Measurements from ENCODE around the gene SLC22A2.
"Not testable (repeated sequence)": the region's sequence is repeated elsewhere in the genome, so short reads cannot be mapped to it uniquely, and the experiment has no call there.

The SLC22A2 gene

DNA sequence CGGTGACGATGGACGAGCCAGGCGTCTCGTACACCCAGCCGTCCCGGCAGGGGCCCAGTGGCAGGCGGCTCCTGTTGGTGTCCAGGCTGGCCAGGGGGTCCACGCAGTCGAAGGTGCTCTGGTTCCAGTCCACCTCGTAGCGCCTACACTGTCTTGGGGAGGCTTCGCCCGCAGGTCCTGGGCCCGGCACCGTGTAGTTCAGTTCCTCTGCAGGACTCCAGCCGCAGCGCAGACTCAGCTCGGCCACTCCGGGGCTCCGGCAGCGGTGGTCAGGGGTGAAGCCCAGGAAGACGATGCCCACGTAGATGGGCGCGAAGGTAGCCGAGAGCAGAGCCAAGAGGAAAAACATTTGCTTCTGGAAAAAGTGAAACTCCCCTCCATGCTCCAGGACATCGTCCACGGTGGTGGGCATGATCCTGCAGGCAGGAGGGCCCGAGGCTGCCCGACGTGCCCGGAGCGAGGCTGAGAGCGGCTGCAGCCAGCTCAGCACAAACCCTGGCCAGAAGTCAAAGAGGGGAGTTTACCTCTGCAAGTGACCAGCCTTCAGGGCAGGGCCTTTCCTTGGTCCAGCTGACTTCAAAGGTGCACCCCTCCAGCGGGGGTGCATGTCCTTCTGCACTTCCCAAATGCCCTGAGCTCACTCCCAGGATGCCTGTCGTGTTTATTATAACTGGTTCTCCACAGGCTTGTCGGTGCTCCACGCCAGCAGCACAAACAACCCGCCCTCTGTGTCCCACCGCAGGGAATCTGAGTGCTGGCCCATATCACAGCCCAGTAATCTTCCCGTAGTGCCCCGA, at the start of gene SLC22A2:
TSS of gene SLC22A2 (minus strand) at position 476 of the 797 bp plus-strand sequence. CDS start at position 412, 64 bp downstream.
- no peak for DNase-seq

DNA sequence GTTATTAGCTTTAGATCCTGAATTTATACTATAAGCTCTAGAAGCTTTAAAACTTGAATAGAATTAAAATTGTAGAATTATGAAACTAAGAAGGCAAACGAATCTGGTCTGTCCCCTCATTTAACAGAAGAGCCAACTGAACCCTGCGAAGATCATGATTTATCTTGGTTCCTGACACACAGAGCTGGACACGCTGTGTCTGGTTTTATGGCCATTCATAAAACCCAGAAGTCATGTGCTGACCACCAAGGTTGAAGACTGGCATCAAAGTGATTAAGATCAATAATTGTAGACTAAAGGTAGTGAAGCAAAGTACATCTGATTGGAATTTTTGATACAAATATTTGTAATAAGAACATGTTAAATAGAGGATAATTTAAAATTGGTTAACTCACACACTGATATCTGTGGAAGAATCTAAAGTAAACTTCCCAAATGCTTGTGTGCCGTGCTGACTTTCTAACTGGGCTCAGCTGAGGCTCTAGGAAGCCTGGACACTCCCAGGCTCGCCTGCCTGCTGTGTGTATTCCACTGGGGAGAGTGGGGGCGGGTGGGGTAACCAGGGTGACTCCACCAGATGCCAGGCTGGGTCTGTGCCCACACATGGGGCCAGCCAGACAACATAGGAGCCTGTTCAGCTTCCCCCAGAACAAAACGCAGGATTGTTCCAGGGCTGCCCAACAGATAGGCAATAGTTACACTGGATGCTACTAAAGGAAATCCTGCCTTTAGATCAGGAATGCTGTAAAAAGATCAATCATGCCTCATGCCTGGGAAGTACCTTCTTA, 47.5 kb upstream of the SLC22A2 start:
- no peak for DNase-seq

DNA sequence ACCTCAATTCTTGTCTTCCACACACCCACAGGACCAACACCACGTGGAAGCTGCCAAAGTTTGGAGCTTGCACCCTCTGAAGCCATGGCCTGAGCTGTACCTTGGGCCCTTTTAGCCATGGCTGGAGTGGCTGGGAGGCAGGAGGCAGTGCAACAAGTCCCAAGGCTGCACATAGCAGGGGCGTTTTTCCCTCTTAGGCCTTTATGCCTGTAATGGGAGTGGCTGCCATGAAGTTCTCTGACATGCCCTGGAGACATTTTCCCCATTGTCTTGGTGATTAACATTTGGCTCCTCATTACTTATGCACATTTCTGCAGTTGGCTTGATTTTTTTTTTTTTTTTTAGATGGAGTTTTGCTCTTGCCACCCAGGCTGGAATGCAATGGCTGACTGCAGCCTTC, 45.2 kb upstream of the SLC22A2 start:
- no peak for DNase-seq

DNA sequence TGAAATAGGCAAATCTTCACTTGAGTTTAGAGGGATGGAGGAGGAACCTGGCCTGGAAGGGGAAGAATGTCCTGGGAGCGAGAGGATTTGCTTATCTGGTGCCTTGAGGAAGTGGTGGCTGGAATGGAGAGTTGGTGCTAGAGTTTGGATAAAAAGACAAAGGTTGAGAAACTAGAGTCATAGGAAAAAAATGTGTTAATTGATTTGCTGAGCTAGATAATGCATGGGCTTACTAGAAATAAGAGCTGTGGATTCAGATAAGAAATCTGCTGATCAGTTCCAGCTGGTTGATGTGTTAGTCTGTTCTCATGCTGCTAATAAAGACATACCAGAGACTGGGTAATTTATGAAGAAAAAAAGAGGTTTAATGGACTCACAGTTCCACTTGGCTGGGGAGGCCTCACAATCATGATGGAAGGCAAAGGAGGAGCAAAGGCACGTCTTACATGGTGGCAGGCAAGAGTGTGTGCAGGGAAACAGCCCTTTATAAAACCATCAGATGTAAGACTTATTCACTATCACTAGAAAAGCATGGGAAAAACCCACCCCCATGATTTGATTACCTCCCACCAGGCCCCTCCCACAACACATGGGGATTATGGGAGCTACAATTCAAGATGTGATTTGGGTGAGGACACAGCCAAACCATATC, 43.9 kb upstream of the SLC22A2 start:
- DNase-seq, result not testable (repeated sequence)

DNA sequence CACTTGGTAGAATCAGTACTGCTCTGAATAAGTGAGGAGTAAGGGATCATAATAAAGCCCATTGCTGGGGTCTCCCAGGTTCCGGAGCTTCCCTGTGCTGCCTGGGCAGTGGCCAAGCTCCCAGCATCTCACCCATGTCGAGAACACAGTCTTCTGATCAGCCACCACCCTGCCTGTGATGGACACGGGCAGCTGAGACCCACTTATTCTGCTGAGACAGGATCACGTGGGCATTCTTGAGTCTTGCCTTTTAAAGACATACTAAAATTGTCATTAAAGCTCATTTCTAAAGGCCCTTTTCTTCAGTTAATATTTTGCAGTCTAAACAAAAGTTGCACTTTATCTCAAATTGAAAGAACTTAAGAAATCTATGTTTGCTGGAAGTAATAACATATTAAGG, 42.7 kb upstream of the SLC22A2 start:
- DNase-seq, result no peak

DNA sequence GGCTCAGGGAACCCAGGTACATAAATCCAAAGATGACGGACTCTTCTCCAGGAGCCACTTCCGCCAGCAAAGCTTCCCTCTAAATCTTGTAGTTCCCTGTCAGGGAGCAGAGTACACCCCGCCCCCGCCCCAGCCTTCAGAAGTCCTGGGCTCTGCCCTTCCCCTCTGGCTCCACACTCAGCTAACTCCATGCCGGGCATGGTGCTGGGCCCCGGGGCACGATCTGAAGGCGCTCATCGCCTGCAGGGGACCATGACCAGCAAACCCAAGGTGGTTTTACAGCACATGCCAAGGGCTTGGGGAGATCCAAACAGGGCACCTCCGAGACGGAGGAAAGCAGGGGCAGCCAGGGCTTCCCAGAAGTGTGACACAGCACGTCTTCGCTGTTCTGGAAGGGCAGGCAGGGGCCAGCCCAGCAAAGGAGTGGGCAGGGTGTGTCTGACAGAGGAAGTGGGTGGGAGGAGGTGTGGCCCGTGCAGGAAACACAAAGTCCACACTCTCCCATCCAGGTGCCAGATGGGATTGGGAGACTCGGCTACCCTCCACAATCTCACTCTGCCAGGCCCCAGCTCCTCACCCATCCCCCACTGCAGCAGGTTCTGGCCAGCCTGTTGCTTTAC, 41.6 kb upstream of the SLC22A2 start:
- DNase-seq, result no peak

DNA sequence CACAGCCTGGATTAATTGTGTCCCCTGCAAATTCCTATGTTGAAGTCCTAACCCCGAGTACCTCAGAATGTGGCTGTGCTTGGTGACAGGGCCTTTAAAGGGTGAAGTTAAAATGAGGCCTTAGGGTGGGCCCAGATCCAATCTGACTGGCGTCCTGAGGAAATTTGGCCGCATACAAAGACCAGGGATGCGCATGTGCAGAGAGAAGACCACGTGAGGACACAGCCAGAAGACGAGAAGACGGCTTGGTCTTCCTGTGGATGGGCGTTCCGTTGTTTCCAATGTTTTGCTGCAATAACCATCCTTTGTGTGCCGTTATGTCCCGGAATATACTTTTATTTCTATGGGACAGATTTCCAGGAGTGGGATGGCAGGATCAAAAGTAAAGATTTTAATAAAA, 40.9 kb upstream of the SLC22A2 start:
- DNase-seq, result no peak

DNA sequence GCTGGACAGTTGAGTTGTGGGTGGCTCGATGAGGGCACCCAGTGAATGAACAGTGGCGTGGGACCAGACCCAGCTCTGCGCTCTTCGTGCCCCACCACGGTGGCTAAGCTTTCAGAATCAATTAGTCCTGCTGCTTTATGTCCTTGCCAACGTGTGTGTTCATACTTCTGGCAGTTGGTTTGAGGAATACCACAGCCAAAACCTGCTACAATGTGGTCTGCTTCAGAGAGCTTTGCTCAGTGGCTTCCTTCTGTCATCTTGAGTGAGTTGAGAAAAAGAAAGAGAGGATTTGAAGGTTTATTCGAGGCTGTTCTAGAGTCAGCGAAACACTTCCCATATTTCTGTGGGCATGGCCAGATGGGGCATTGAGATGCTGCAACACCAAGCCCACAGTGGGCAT, 39.5 kb upstream of the SLC22A2 start:
- DNase-seq, result no peak

DNA sequence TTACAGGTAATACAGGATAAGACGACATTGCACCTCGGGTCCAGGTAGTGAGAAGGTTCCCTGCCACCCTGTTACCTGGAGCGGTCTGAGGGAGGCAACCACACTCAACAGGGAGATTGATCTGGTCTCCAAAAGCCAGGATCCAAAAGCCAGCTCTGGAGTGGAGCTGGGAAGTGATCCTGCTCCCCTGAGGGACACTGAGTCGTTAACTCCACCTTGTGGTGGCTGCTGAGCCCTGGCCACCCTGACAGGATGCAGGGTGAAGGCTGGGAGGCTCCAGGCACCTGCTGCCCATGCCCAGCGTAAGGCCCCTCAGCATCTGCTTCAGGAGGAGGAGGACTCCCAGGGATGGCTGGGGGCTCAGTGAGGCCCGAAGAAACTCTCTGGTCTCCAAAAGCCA, 38.7 kb upstream of the SLC22A2 start:
- no peak for DNase-seq

DNA sequence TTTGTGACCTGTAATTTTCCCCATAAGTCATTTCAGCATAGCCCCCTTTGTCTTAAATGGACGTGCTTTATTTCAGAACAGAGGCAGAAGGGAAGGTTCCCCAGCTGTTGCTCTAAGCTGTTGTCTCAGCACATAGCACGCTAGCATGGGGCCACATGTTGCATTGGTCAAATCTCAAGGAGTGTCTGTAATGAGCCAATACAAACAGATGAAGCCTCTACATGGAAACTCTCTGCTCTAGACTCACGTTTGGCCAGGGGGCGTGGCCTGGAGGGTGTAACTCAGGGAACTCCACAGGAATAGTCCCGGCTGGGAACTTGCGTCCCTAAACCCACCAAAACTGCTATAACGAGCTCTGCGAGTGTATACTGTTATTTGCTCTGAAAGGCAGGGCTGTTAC, 35.2 kb upstream of the SLC22A2 start:
- no peak for DNase-seq

DNA sequence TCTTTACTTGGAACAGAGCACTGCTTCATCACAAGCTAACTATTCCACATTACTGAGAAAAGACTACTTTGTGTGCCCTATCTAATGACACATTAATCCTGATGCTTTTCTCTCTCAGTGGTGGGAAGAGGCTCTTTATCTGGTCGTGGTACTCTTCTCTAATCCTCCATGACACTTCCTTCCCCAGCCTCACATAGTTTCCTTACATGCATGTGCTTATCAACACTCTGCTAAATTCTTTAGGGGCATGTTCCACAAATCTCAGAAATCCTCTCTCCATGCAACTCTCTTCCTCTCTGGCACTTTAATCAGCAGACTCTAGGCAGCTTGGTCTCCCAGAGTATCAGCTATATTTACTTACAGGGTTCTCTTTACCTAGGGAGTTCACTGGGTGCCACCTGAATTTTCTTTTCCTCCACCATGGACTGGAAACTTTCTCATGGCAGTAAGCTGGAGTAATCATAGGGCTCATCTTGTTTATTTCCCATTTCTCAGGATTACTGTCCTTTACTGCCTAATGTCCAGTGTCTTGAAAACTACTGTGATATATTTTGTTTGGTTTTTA, 27.0 kb upstream of the SLC22A2 start:
- DNase-seq, result no peak

DNA sequence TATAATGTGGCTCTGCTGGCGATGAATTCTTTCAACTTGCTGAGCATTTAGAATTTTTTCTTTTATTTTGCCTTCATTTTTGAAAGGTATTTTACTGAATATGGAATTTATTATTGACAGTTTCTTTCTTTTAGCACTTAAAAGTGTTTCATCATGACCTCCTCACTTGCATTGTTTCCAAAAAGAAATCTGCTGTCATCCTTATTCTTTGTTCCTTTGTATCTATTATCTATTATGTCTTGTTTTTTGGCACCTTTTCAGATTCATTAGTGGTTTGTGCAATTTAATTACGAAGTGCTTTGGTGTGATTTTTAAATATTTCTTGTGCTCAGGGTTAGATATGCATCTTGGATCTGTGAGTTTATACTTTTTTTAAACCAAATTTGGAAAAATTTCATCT, 26.0 kb upstream of the SLC22A2 start:
- DNase-seq, result no peak

DNA sequence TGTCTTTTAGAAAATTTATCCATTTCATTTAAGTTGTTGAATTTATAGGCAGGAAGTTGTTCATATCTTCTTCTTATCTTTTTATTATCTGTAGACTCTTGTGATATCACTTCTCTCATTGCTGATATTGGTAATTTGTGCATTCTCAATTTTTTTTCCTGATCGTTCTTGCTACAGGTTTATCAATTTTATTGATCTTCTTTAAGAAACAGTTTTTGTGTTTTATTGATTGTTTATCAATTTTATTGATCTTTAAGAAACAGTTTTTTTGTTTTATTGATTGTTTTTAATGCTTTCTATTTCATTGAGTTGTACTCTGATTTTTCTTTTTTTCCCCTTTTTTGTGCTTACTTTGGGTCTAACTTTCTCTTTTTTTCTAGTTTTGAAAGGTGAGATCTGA, 23.8 kb upstream of the SLC22A2 start:
- DNase-seq, result no peak

DNA sequence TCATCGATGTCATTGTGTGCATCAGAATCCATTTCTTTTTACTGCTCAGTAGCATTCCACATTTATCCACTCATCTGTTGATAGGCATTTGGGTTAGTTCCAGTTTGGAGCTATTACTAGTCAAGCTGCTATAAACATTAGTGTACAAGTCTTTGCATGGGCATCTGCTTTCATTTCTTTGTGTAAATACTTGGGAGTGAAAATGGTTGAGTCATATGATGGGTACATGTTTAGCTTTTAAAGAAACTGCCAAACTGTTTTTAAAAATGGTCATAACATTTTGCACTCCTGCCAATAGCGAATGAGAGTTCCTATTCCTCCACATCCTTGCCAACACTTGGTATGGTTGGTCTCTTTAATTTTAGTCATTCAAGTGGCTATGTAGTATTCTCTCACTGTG, 21.2 kb upstream of the SLC22A2 start:
- DNase-seq, result no peak

DNA sequence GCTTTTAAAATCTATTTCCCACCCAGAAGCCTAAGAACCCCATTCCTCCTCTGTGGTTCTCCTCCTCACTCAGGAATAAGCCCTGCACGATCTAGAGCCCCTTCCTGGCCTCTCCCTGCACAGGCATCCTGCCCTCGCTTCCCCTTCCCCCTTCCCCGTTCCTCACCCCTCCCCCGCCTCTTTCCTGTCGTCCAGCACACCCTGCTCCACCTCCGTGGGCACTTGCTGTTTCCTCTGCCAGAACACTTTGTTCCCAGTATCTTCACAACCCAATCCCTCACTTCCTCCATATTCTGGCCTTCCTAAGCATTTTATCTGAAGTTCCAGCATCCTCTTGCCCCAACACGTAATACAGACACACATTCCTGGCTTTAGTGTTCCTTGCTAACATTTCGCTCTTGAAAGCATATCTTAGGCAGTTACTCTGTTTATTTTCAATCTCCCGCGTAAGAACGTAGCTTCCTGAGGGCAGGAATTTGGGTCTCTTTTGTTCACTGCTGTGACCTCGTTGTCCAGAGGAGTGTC, 20.2 kb upstream of the SLC22A2 start:
- DNase-seq, result no peak

DNA sequence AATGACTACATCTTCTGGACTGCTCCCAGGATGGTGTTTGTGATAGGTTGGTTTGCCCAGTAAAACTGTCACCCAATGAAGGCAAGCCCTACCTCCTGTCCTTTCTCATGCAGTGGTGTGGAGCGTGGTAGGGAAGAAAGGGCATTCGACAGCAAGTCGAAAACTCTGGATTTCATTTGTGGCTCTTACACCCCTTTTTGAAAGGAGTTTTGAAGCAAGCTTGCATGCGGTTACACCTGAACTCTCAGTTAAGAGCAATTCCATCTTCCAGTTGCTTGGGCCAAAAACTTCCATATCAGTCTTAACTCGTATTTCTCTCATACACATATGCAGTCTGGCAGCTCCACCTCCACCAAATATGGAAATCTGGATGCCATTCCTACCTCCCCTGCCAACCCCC, 19.7 kb upstream of the SLC22A2 start:
- DNase-seq, result no peak

DNA sequence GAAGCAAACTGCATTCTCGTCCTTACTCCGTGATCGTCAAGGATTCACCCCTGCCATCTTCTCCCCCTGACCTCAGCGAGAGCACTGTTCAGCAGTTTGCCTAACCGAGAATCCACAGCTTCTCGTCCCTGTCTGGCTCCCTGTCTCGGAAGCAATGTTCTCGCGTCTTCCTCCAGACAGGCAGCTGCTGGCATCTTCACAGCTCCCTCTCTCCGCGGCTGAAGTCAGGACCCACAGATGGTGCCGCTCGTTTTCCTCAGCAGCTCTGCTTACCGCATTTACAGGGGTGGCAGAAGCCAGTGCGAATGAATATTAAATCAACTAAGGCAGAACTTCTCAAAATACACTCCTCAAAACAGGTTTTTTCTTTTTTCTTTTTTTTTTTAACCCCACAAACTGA, 18.9 kb upstream of the SLC22A2 start:
- DNase-seq, result no peak

DNA sequence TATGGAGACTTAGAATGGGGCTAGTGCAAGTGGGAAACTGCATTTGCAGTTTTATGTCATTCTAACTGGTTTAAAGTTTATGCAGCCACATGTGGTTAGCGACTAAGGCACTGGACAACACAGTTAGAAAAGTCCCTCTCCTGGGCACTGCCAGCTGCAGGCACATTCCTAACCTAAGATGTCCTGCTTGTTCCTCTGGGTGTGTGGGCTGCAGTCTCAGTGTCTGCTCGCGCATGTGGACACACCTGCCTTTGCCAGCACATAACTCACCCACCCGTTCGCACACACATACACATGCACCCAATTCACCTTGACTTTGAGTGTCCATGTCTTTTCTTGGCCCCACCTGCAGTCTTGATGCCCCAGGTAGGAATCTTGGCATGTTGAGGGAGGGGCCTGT, 18.5 kb upstream of the SLC22A2 start:
- no peak for DNase-seq

DNA sequence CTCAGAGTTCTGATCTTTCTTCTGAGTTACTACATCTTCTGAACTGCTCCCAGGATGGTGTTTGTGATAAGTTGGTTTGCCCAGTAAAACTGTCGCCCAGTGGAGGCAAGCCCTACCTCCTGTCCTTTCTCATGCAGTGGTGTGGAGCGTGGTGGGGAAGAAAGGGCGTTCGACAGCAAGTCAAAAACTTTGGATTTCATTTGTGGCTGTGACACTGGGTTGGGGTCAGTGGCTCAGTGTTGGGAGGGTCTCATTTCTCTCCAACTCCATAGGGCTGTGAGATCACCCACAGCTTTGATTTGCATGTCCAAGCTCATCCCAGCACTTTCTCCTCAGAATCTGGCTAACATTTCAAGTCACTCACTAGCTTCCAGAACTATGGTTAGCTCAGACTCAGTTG, 17.5 kb upstream of the SLC22A2 start:
- no peak for DNase-seq

DNA sequence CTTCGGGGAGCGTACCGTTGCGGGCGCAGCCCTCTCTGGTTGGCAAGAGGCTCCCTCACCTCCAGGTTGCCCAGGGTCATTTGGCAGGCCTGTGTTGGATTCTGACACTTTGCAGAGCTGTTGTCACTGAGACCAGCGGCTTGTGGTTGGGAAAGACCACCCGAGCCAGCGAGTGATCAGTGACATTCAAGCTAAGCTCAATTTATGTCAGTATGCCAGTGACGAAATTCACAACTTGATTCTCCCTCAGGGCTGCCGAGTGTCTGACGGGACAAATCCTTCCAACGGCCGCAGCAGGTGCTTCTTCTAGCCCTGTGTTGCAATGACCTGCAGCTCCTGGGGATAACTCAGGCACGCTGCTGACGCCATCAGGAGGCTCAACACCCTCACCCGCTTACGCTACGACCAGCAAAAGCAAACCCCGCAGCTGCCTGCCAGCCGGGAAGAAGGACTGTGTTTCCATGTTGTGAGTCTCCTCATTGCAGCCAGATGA, 16.9 kb upstream of the SLC22A2 start:
- DNase-seq, result no peak

DNA sequence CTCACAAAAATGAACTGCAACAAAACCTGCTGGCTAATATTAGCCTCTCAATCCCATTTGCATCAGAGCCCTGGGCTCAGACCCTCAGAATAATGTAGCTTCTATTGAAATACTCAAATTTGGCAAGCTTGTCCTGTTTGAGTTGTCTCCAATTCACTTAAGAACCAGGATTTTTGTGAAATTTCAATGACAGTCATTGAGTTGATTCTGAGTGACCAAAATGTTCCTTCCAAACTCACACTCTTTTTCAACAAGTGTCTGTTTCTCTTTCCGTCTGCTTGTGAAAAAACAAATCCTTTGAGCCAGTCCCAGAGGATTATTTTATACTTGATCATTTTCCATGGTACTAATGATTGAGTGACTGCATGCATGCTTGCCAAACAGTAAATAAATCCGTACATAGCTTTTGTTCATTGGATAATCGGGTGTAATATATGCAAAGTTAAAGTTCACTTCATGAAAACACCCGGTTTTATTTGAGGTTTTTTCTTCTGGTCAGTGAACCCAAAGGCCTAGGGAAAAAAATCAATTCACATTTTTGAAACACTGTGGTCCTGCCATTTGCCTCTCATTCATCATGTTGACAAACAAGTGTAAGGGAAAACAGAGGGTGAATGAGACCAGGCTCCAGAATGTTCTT, 16.4 kb upstream of the SLC22A2 start:
- DNase-seq, result no peak

DNA sequence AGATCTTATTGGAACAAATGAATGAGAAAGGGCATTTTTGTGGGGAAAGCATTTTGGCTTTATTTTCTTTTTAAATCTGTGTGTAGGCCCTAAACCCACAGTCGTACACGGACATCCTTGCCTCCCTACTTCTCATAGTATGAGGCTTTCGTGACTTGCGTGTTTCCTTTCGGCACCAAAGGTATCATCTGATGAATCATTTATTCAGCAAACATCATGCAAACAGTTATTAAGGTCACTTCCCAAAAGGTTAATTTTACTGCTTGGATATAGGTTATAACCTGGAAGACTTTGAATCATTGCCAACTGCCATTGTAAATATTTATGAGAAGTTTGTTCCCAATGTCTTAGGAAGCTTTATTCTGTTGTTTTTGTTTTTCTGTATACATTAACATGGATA, 15.1 kb upstream of the SLC22A2 start:
- DNase-seq, result no peak

All from kidney glomerular epithelial cell (primary cell).